ENCODE measurements around the gene CACNA2D3. TPM values are rescaled to one million over a fixed set of nuclear protein-coding genes. Genes with fewer than 3 reads are reported as not detected.

CACNA2D3 gene
- total RNA-seq (10 to 100 TPM in 2 of 4 donors, 1 to 10 TPM in 2; 6.1 to 13.5 (median 8.5) TPM), polyA plus RNA-seq (10 to 100 TPM in 1 of 3 donors, 1 to 10 TPM in 2; 2.7 to 11.7 (median 9.0) TPM)
- long read RNA-seq, donor 1, partial matches to known transcripts, result 0 of 8 reads
- long read RNA-seq, donor 1, other reads (novel, unspliced or antisense), result 8 of 8 reads
- long read RNA-seq, donor 2, partial matches to known transcripts, result 2 of 43 reads
- long read RNA-seq, donor 2, other reads (novel, unspliced or antisense), result 41 of 43 reads

DNA sequence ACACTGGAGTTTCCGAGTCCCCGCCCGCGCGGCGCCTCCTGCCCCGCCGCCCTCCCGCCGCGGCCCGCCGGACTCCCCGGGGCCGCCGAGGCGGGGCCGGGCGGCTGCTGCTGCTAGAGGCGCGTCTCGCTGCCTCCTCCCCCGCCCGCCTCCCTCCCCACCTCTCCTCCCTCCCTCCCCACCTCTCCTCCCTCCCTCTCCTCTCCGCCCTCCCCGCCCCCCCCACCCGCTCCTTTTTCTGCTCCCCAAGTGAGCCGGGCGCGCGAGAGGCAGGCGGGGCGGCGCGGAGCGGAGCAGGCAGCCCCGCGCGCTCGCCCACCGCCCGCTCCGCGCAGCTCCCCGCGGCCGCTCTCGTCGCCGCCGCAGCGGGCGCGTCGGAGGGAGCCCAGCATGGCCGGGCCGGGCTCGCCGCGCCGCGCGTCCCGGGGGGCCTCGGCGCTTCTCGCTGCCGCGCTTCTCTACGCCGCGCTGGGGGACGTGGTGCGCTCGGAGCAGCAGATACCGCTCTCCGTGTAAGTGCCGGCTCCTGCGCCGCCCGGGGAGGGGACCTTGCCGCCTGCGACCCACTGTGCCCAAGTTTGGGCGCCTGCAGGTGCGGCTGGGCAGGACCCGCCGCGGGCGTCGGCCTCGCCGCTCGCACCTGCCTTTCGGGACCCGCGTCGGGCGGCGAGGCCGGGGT, at the start of gene CACNA2D3:
Gene CACNA2D3 (plus strand): TSS at position 229 of the 679 bp plus-strand sequence.
- H3K27me3 ChIP-seq (ENCODE audit: insufficient read depth in 3 of 3, low read length in 2 of 3), result no peaks in the 10 kb centered on the region
- intact Hi-C loops (cut with DNase I), result loop anchor here in 1 of 2 donors (10.0 kb wide), 1 partner anchor 178 kb away; no protein-coding TSS in a partner anchor
- peak within 1 kb of the TSS; percentile 73 for H3K4me3 ChIP-seq
- peak within 1 kb of the TSS; percentile 64 for H3K27ac ChIP-seq
- DNase-seq (peak; percentile 61 to 82), ATAC-seq (peak; percentile 74 to 83 (median 79))
- peaks cover 9% of the 10 kb centered on the region for H3K4me1 ChIP-seq
- H3K36me3 ChIP-seq (ENCODE audit: insufficient read depth in 1 of 2, low read depth in 1 of 2), result no peaks in the 10 kb centered on the region
- H3K9me3 ChIP-seq, result no peaks in the 10 kb centered on the region
- 0 to 1% (median 1%) methylated on average over 34 to 97 of the region's 100 CpGs for WGBS, 3 donors
- TF ChIP-seq, protein P1, sequence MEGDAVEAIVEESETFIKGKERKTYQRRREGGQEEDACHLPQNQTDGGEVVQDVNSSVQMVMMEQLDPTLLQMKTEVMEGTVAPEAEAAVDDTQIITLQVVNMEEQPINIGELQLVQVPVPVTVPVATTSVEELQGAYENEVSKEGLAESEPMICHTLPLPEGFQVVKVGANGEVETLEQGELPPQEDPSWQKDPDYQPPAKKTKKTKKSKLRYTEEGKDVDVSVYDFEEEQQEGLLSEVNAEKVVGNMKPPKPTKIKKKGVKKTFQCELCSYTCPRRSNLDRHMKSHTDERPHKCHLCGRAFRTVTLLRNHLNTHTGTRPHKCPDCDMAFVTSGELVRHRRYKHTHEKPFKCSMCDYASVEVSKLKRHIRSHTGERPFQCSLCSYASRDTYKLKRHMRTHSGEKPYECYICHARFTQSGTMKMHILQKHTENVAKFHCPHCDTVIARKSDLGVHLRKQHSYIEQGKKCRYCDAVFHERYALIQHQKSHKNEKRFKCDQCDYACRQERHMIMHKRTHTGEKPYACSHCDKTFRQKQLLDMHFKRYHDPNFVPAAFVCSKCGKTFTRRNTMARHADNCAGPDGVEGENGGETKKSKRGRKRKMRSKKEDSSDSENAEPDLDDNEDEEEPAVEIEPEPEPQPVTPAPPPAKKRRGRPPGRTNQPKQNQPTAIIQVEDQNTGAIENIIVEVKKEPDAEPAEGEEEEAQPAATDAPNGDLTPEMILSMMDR (IDR thresholded peaks at IDR 0.05), result no peak

DNA sequence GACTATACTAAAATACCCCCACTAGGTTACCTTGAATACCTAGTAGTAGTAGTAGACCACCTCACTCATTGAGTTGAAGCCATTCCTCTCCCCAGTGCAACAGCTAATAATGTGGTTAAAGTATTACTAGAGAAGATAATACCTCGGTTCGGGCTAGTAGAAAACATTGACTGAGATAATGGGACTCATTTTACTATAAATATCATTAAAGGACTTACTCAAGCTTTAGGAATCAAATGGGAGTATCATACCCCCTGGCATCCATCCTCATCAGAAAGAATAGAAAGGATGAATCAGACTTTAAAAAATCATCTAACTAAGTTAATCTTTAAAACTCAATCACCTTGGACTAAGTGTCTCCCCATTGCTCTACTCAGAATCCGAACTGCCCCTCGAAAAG, 49.0 kb upstream of the CACNA2D3 start:
- intact Hi-C loops (cut with DNase I), result no loop called here

DNA sequence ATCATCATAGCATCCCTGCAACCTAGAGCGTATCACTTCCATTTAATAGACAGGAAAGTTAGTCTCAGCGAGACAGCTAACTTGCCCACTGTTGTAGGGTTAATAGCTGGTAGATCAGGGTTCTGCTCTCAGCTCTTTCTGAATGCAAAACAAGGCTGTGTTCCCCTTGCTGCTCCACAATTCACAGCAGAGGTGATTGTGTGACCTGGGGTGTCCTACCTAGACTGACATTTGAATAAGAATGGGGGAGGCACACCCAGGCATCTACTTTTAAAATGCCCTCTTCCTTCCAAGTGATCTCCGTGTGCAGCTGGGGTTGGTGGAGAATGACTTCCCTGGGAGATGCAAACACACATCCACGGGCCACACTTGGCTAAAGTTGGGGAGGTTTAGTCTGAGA, 43.0 kb upstream of the CACNA2D3 start:
- intact Hi-C loops (cut with DNase I), result no loop called here
- ATAC-seq (no peak), DNase-seq (no peak)
- Histone ChIP-seq H3K27ac (no peak overlapping the region), H3K27me3 (ENCODE audit: insufficient read depth in 3 of 3, low read length in 2 of 3) (peaks cover 0 to 6% (median 2%) of the 10 kb centered on the region in 3 donors), H3K9me3 (no peaks in the 10 kb centered on the region), H3K36me3 (ENCODE audit: insufficient read depth in 1 of 2, low read depth in 1 of 2) (no peaks in the 10 kb centered on the region), H3K4me3 (no peak overlapping the region), H3K4me1 (no peaks in the 10 kb centered on the region)
- 47 to 50% (median 47%) methylated on average over 4 of the region's 4 CpGs for WGBS, 3 donors
- TF ChIP-seq, protein P1 (IDR thresholded peaks at IDR 0.05), result no peak

More for the DNA sequence above, 49.0 kb upstream of the CACNA2D3 start:
- Histone ChIP-seq H3K4me3 (no peak overlapping the region), H3K36me3 (ENCODE audit: insufficient read depth in 1 of 2, low read depth in 1 of 2) (no peaks in the 10 kb centered on the region), H3K27me3 (ENCODE audit: insufficient read depth in 3 of 3, low read length in 2 of 3) (peaks cover 0 to 4% (median 2%) of the 10 kb centered on the region in 3 donors), H3K27ac (no peak overlapping the region), H3K9me3 (no peaks in the 10 kb centered on the region), H3K4me1 (no peaks in the 10 kb centered on the region)
- 90 to 93% (median 90%) methylated on average over 4 of the region's 4 CpGs for WGBS, 3 donors
- no peak for DNase-seq
- ATAC-seq, result no peak
- TF ChIP-seq, protein P1 (IDR thresholded peaks at IDR 0.05), result no peak

DNA sequence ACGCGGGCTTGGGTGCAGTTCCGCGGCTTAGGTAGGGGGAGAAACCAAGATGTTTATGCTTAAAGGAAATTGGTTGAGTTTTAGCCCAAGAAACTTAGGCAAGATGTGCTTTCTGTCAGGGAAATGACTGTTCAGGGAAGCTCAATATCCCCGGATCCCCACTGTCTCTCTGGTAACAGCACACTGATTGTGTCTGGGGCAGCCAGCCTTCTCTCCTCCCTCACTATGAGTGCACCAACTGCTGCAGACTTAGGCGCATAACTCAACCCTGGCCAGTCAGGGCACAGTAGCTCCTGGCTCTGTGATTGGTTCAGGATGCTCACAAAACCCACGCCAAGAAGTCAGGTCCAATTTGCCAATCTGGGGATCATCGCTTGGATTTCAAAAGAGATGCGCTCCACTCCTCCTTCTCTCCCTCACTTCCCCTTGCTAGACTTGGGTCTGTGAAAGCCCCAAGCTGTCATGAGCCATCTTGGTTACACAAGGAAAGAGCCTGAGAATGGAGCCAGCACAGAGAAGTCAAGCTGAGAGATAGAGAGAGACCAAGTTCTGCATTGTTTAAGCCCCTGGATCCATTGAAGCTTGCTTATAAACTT, 42.5 kb upstream of the CACNA2D3 start:
- Histone ChIP-seq H3K4me3 (no peak overlapping the region), H3K36me3 (ENCODE audit: insufficient read depth in 1 of 2, low read depth in 1 of 2) (no peaks in the 10 kb centered on the region), H3K27me3 (ENCODE audit: insufficient read depth in 3 of 3, low read length in 2 of 3) (peaks cover 0 to 6% (median 2%) of the 10 kb centered on the region in 3 donors), H3K9me3 (no peaks in the 10 kb centered on the region), H3K27ac (no peak overlapping the region), H3K4me1 (no peaks in the 10 kb centered on the region)
- ATAC-seq, result no peak
- 54 to 68% (median 58%) methylated on average over 9 of the region's 9 CpGs for whole genome bisulfite sequencing, 3 donors
- intact Hi-C loops (cut with DNase I), result no loop called here
- no peak for DNase-seq
- TF ChIP-seq, protein P1 (IDR thresholded peaks at IDR 0.05), result no peak

Measured in psoas muscle (tissue), 8 donors.